WI38 (cell line): ENCODE data around the gene FITM2.

Experiments
- H3K4me3 ChIP-seq: 2 replicates; pipeline ENCODE4 v1.5.1; 2011; ENCODE audit warnings: low read depth, mild to moderate bottlenecking, control low read depth, low read length
- CTCF ChIP-seq: IDR thresholded peaks from 2 replicates; pipeline ENCODE4 v1.5.1; 2012; ENCODE audit warnings: low read depth, mild to moderate bottlenecking, control low read depth, low read length

The FITM2 gene

GRCh38 chr20:44274303-44275017 lies 36.5 kb downstream of the FITM2 start:
- no peak for TF ChIP-seq CTCF
- no peak overlapping the region for H3K4me3 ChIP-seq

GRCh38 chr20:44273231-44274215 lies 37.5 kb downstream of the FITM2 start:
- H3K4me3 ChIP-seq = no peak overlapping the region
- TF ChIP-seq CTCF = no peak

- no peak for TF ChIP-seq CTCF
- H3K4me3 ChIP-seq = no peak overlapping the region
These were observed 38.9 kb downstream of the FITM2 start for GRCh38 chr20:44271915-44272663.

- TF ChIP-seq CTCF = no peak
- no peak overlapping the region for H3K4me3 ChIP-seq
These were observed 42.2 kb downstream of the FITM2 start for GRCh38 chr20:44268802-44269201.

- H3K4me3 ChIP-seq = no peak overlapping the region
- TF ChIP-seq CTCF = no peak
These were observed 46.7 kb downstream of the FITM2 start for GRCh38 chr20:44264287-44264686.

GRCh38 chr20:44258226-44258890 lies 52.6 kb downstream of the FITM2 start:
- no peak overlapping the region for H3K4me3 ChIP-seq
- no peak for TF ChIP-seq CTCF
